A549 (cell line): ENCODE data around the gene FUT1. TPM values are rescaled to one million over a fixed set of nuclear protein-coding genes. Genes with fewer than 3 reads are reported as not detected.

ENCODE experiments used
- ATAC-seq, 2 experiments: fragments of 200-7000 bp in 1 of 2; fragments of >200 bp in 1 of 2; cut with Nextera tagmentation in 1 of 2; cut with Tn5 transposase in 1 of 2; 3 replicates each; pipeline versions ENCODE4 v1.8.0 to v1.9.1; 2018 to 2020; ENCODE audit warnings: mild to moderate bottlenecking in 1 of 2, moderate library complexity in 1 of 2
- CTCF ChIA-PET: fragments of 300-600 bp; sonication (Branson Sonifier 250); formaldehyde crosslinking; extraction: SDS; loops from one replicate; lab custom pipeline; 2021; ENCODE audit warnings: antibody characterized with exemption, inconsistent platforms; lab: Yijun Ruan, JAX
- POLR2A ChIA-PET: fragments of 350-600 bp; formaldehyde crosslinking; extraction: SDS; loops from one replicate; lab custom pipeline; 2021; ENCODE audit warnings: antibody characterized with exemption, inconsistent platforms; lab: Yijun Ruan, JAX
- DNase-seq, 2 experiments: peaks; one replicate each; pipeline versions ENCODE4 v3.0.0 to v3.0.0-alpha.2; 2011 to 2016; ENCODE audit warnings: low read depth in 1 of 2, low spot score in 1 of 2
- FAIRE-seq: peaks from 2 replicates; lab custom pipeline; 2011; peaks lifted over from hg19 to GRCh38; lab: Jason Lieb, UNC
- H3K27ac ChIP-seq, 2 experiments: fragments of >200 bp; sonication (Bioruptor Twin); formaldehyde crosslinking; 3 replicates each; pipeline ENCODE4 v1.5.1; 2016 to 2017
- H3K4me1 ChIP-seq: fragments of >200 bp; sonication (Bioruptor Twin); formaldehyde crosslinking; 3 replicates; pipeline ENCODE4 v1.6.1; 2016
- H3K4me2 ChIP-seq: fragments of >200 bp; sonication (Bioruptor Twin); formaldehyde crosslinking; 3 replicates; pipeline ENCODE4 v1.6.1; 2016
- H3K4me3 ChIP-seq: fragments of >200 bp; sonication (Bioruptor Twin); formaldehyde crosslinking; 3 replicates; pipeline ENCODE4 v1.5.1; 2016
- H3K9me3 ChIP-seq: fragments of >200 bp; sonication (Bioruptor Twin); formaldehyde crosslinking; 3 replicates; pipeline ENCODE4 v1.6.1; 2016
- ATOH8 ChIP-seq: fragments of 250-450 bp; sonication (Bioruptor Pico); IDR thresholded peaks from 2 replicates; pipeline ENCODE4 v1.5.0; 2020; ENCODE audit warnings: low read depth, mild to moderate bottlenecking, moderate library complexity
- BCL3 ChIP-seq: fragments of >200 bp; sonication (Bioruptor Twin); formaldehyde crosslinking; IDR thresholded peaks from 3 replicates; pipeline ENCODE4 v1.6.1; 2016
- CTCF ChIP-seq: fragments of >200 bp; sonication (Bioruptor Twin); formaldehyde crosslinking; IDR thresholded peaks from 3 replicates; pipeline ENCODE4 v1.5.1; 2016
- ELK1 ChIP-seq: fragments of 150-350 bp; IDR thresholded peaks from 2 replicates; pipeline ENCODE4 v1.6.1; 2014; ENCODE audit warnings: low read depth, mild to moderate bottlenecking, low read length
- FOSL2 ChIP-seq, 2 experiments: fragments of 450-650 bp in 1 of 2; fragments of >200 bp in 1 of 2; sonication (Bioruptor Twin) in 1 of 2; formaldehyde crosslinking; IDR thresholded peaks; 2 replicates each; pipeline versions ENCODE4 v1.5.0 to v1.6.1; 2016 to 2020; ENCODE audit warnings: mild to moderate bottlenecking in 1 of 2, moderate library complexity in 1 of 2
- GATA3 ChIP-seq: IDR thresholded peaks from 2 replicates; pipeline ENCODE4 v1.6.1; 2012; ENCODE audit warnings: borderline replicate concordance
- HES2 ChIP-seq: fragments of >200 bp; sonication (Bioruptor Twin); formaldehyde crosslinking; IDR thresholded peaks from 2 replicates; pipeline ENCODE4 v1.6.1; 2016
- HEYL ChIP-seq: fragments of 250-450 bp; sonication (Bioruptor Pico); IDR thresholded peaks from 2 replicates; pipeline ENCODE4 v1.8.0; 2021; ENCODE audit warnings: mild to moderate bottlenecking, moderate library complexity
- KDM5A ChIP-seq: fragments of 200-600 bp; sonication (generic); IDR thresholded peaks from 2 replicates; pipeline ENCODE4 v1.6.1; 2016; ENCODE audit warnings: antibody characterized with exemption, mild to moderate bottlenecking
- POLR2A ChIP-seq: IDR thresholded peaks from 2 replicates; pipeline ENCODE4 v1.6.1; 2012; ENCODE audit warnings: mild to moderate bottlenecking, low read length
- RAD21 ChIP-seq, 2 experiments: fragments of >200 bp in 1 of 2; sonication (Bioruptor Twin) in 1 of 2; formaldehyde crosslinking in 1 of 2; IDR thresholded peaks in 1 of 2; conservative IDR thresholded peaks in 1 of 2; 2 replicates in 1 of 2; 3 replicates in 1 of 2; pipeline ENCODE4 v1.6.1; 2012 to 2018; ENCODE audit warnings: inconsistent platforms in 1 of 2
- SMC3 ChIP-seq: fragments of >200 bp; sonication (Bioruptor Twin); formaldehyde crosslinking; IDR thresholded peaks from 3 replicates; pipeline ENCODE4 v1.6.1; 2018; ENCODE audit warnings: inconsistent platforms
- USF2 ChIP-seq: fragments of 450-650 bp; IDR thresholded peaks from 2 replicates; pipeline ENCODE4 v1.6.1; 2014; ENCODE audit warnings: antibody characterized with exemption
- ZNF302 ChIP-seq: fragments of 250-450 bp; sonication (Bioruptor Pico); IDR thresholded peaks from 2 replicates; pipeline ENCODE4 v1.9.0; 2021; ENCODE audit warnings: inconsistent platforms, mild to moderate bottlenecking, moderate library complexity
- WGBS: methylation state at CpG from one replicate; pipeline ENCODE4 v1.1.6; 2017; ENCODE audit errors: missing lambda C conversion rate; 5-methylcytosine and 5-hydroxymethylcytosine counted together
- polyA plus RNA-seq, 4 experiments: library from polyadenylated mRNA; depleted of rRNA in 3 of 4; stranded (reverse); fragments of >200 nt; fragmentation: RNase III in 1 of 4; extraction: RNeasy Plus Mini Kit Qiagen cat#74134 plus additional on column Dnase treatment in 1 of 4; gene quantifications; 2 replicates in 3 of 4; 3 replicates in 1 of 4; pipeline ENCODE4 v1.2.3, GENCODE V29; 2011 to 2017

FUT1 gene
- polyA plus RNA-seq, 2 of the 4 experiments (the other 2 are of a cell fraction), result 0.13 to 1.5 TPM

- H3K4me1 ChIP-seq, result peaks cover 5% of the 10 kb centered on the region; the same call in 2 of the 3 replicates
- no peaks in the 10 kb centered on the region for H3K9me3 ChIP-seq
- ChIA-PET POLR2A (interaction anchor here (1.1 to 2.7 kb wide), 6 partner anchors 10 to 171 kb away, joined by 3 to 18 read pairs (median 6); partner anchors contain the start of gene HSD17B14), CTCF (interaction anchor here (0.9 to 17.2 kb wide), 17 partner anchors 11 to 429 kb away, joined by 3 to 927 read pairs (median 13); partner anchors contain the start of genes BCAT2, CA11, FTL and GYS1)
- no peak overlapping the region for H3K4me3 ChIP-seq
- H3K4me2 ChIP-seq, result no peak overlapping the region
- peak in 1 of 2 experiments; percentile 1; a peak in 1 of 6 replicates for ATAC-seq
- WGBS, result 93% methylated on average over 20 of the region's 20 CpGs
- H3K27ac ChIP-seq, result peak overlapping the region in 1 of 2 experiments; percentile 36; a peak in 3 of 6 replicates
- DNase-seq, result no peak
- no peak for FAIRE-seq
- TF ChIP-seq ELK1, result no peak
- no peak for TF ChIP-seq KDM5A
- no peak for TF ChIP-seq FOSL2 (IDR thresholded peaks at IDR 0.05)
- no peak for TF ChIP-seq FOSL2 (CRISPR knock-in tag; IDR thresholded peaks at IDR 0.05)
- TF ChIP-seq CTCF, result no peak
- TF ChIP-seq, all 56 proteins: peak for 0
Measured at GRCh38 chr19:48796298-48797083, 44.0 kb upstream of the FUT1 start.

- POLR2A ChIA-PET, result interaction anchor here (0.5 to 2.7 kb wide), 11 partner anchors 11 to 994 kb away, joined by 3 to 18 read pairs (median 7); partner anchors contain the start of genes BCAT2 and HSD17B14
- Histone ChIP-seq H3K4me3 (no peak overlapping the region), H3K4me1 (peaks cover 5% of the 10 kb centered on the region; the same call in 2 of the 3 replicates), H3K4me2 (no peak overlapping the region), H3K9me3 (no peaks in the 10 kb centered on the region), H3K27ac (peak overlapping the region in 1 of 2 experiments; percentile 36; a peak in 3 of 6 replicates)
- ATAC-seq (peak; percentile 16 to 17), FAIRE-seq (no peak), DNase-seq (no peak)
- 77% methylated on average over 2 of the region's 2 CpGs for WGBS
- TF ChIP-seq POLR2A, result no peak
- TF ChIP-seq GATA3, result 0 out of 2 replicates have a peak, but pooled peaks have one; percentile 4
- TF ChIP-seq CTCF, result no peak
- no peak for TF ChIP-seq HES2
- CTCF ChIA-PET, result interaction anchor here (0.5 to 17.2 kb wide), 40 partner anchors 11 to 594 kb away, joined by 3 to 927 read pairs (median 5); partner anchors contain the start of genes BCAT2, CA11, FTL and GYS1
Measured at GRCh38 chr19:48795685-48796070, 43.2 kb upstream of the FUT1 start.

- Histone ChIP-seq H3K27ac (peak overlapping the region; percentile 64 to 83), H3K9me3 (no peaks in the 10 kb centered on the region), H3K4me3 (peak overlapping the region; percentile 43), H3K4me2 (peak overlapping the region; percentile 78), H3K4me1 (peaks cover 5% of the 10 kb centered on the region; the same call in 2 of the 3 replicates)
- CTCF ChIA-PET, result interaction anchor here (0.5 to 17.2 kb wide), 41 partner anchors 11 to 594 kb away, joined by 3 to 927 read pairs (median 5); partner anchors contain the start of genes BCAT2, CA11, FTL and GYS1
- ATAC-seq (peak; percentile 94 to 99), DNase-seq (peak; percentile 96 to 98), FAIRE-seq (peak; percentile 100)
- POLR2A ChIA-PET, result interaction anchor here (0.5 to 2.7 kb wide), 11 partner anchors 11 to 994 kb away, joined by 3 to 18 read pairs (median 7); partner anchors contain the start of genes BCAT2 and HSD17B14
- 3% methylated on average over 35 of the region's 38 CpGs for WGBS
- peak; percentile 8; the same call in 1 of the 2 replicates for TF ChIP-seq USF2
- TF ChIP-seq HEYL (CRISPR knock-in tag), result no peak
- peak; percentile 33; the same call in 1 of the 2 replicates for TF ChIP-seq GATA3
- no peak for TF ChIP-seq ZNF302
- peak; percentile 99 for TF ChIP-seq SMC3
- TF ChIP-seq BCL3, result 0 out of 3 replicates have a peak, but pooled peaks have one; percentile 50
- peak; percentile 89 to 98 for TF ChIP-seq RAD21 (conservative IDR thresholded peaks at IDR 0.05 in 1 of 2, IDR thresholded peaks at IDR 0.05 in 1 of 2)
- peak; percentile 37; the same call in 1 of the 2 replicates for TF ChIP-seq ATOH8 (CRISPR knock-in tag)
- TF ChIP-seq CTCF, result peak; percentile 99
Measured at GRCh38 chr19:48795055-48795684, 42.7 kb upstream of the FUT1 start.
